GM13976 (cell line): ENCODE data around the gene CNTRL.

Experiments
- DNase-seq: peaks from one replicate; pipeline ENCODE4 v3.0.0; 2012; ENCODE audit warnings: low spot score
- in situ Hi-C: fragments of 300-500 bp; cut with MboI; formaldehyde crosslinking; loops from one replicate; pipeline ENCODE4 v1.12.0; 2022; ENCODE audit warnings: low sequenced_read_pairs, mixed read lengths, inconsistent platforms; ENCODE audit not compliant: unreplicated experiment
- TF ChIP-seq, protein P1 (sequence below): IDR thresholded peaks from 2 replicates; pipeline ENCODE4 v1.5.1; 2012; ENCODE audit warnings: borderline replicate concordance, mild to moderate bottlenecking; ENCODE audit not compliant: insufficient read depth; ENCODE audit errors: extremely low read depth, missing control alignments, control extremely low read depth

Gene CNTRL

DNA sequence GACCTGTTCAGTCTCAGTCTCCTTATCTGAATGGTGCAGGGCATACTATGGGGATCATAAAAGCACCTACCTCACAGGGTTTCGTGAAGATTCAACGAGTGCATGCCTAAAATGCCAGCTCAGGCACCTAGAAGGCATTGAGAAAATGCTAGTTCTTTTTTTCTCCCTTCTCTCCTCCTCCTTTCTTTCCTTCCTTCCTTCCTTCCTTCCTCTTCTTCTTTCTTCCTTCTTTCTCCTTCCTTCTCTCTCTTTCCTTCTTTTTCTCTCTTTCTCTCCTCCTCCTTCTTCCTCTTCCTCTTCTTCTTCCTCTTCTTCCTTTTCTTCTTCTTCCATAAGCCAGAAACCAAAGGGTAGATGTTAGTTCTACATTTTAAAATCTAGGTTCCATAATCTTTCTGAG, 139.2 kb downstream of the CNTRL start:
- in situ Hi-C loops = loop anchor here (10.0 kb wide), 1 partner anchor 181 kb away; no protein-coding TSS in a partner anchor
- DNase-seq = no peak
- TF ChIP-seq, protein P1, sequence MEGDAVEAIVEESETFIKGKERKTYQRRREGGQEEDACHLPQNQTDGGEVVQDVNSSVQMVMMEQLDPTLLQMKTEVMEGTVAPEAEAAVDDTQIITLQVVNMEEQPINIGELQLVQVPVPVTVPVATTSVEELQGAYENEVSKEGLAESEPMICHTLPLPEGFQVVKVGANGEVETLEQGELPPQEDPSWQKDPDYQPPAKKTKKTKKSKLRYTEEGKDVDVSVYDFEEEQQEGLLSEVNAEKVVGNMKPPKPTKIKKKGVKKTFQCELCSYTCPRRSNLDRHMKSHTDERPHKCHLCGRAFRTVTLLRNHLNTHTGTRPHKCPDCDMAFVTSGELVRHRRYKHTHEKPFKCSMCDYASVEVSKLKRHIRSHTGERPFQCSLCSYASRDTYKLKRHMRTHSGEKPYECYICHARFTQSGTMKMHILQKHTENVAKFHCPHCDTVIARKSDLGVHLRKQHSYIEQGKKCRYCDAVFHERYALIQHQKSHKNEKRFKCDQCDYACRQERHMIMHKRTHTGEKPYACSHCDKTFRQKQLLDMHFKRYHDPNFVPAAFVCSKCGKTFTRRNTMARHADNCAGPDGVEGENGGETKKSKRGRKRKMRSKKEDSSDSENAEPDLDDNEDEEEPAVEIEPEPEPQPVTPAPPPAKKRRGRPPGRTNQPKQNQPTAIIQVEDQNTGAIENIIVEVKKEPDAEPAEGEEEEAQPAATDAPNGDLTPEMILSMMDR = no peak

DNA sequence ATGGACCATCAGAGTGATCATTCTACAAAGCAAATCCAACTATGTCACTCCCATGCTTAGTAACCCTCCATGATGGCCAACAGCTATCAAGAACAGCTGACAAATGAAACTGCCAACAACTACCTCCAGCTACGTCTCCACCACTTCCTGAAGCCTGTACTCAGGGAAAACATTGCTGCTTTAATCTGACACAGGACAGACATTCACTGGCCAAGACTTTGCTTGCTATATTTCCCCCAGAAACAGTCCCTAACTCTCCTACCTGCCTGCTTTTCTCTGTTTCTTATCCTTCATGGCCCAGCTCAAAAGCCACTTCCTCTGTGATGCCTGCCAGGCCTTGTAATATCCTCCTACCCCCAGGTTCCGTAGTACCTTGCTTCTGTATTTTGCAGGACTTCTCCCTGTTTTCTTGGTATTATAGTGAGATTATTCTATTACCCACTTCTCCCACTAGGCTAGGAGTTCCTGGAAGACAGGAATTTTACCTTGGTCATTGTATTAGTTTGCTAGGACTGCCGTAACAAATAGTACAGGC, 141.6 kb downstream of the CNTRL start:
- in situ Hi-C loops = loop anchor here (10.0 kb wide), 1 partner anchor 178 kb away; no protein-coding TSS in a partner anchor
- TF ChIP-seq, protein P1 = no peak
- DNase-seq = no peak

DNA sequence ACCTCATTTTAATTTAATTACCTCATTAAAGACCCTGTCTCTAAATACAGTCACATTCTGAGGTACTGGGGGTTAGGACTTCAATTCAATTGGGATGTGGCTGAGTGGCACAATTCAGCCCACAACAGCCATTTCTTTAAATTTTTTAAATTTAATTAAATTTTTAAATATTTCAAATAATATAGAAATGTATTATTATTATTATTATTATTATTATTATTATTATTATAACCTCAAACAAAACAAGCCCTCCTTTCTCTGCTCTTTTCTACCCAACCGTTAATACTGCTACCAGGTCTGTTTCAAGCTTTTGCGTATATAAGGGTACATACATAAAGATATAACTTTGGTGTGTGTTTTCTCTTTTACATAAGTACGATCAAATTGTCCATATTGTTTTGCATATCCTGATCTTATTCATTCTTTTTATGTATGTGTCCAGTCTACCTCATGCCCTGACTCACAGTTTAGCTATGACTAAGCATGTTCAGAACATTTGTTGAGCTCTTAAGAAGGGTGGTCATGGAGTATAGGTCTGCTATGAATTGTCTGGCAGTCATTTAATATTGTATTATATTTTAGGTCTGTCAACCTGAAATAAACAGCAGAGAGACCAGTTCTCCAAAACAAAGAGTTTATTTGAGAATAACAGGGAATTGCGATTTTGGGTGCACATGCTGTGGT, 143.0 kb downstream of the CNTRL start:
- DNase-seq = peak; percentile 68
- TF ChIP-seq, protein P1 = no peak
- in situ Hi-C loops = loop anchor here (10.0 kb wide), 1 partner anchor 177 kb away; no protein-coding TSS in a partner anchor

DNA sequence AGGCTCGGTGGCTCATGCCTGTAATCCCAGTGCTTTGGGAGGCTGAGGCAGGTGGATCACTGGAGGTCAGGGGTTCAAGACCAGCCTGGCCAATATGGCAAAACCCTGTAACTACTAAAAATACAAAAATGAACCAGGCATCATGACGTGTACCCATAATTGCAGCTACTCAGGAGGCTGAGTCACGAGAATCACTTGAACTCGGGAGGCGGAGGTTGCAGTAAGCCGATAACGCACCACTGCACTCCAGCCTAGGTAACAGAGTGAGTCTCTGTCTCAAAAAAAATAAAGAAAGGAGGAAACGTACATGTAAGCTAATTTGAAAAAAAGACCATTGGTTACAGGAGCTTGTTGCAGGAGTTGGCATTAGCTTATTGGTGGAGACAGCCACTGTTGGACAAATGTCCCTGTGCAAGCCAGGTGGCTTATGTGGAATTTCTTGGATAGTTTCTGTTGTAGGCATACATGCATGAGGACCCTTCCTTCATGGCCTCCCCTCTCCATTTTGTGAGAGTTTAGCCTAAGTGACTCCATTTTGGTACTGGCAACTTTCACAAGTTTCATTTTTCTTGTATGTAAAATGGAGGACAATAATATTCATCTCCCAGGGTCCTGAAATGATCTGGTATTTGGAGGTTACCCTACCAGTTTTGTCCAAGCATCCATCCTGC, 143.7 kb downstream of the CNTRL start:
- TF ChIP-seq, protein P1 = no peak
- no peak for DNase-seq
- in situ Hi-C loops = loop anchor here (10.0 kb wide), 1 partner anchor 176 kb away; no protein-coding TSS in a partner anchor

DNA sequence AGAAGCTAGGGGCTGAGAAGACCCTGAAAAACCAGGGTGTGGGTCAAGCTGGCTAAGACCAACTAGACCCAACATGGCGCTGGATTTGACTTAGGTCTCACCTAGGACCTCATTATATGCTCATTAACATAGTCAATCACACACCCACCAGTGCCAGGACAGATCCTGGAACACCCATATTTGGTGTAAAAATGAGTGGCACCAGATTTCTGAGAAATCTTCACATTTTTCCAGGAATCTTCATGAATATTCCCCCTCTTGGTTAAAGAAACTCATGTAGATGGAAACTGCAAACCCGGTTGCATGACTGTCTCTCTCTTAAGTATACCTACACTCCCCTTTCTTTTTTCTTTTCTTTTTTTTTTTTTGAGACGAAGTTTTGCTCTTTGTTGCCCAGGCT, 144.8 kb downstream of the CNTRL start:
- in situ Hi-C loops = loop anchor here (10.0 kb wide), 1 partner anchor 175 kb away; no protein-coding TSS in a partner anchor
- TF ChIP-seq, protein P1 = no peak
- no peak for DNase-seq

DNA sequence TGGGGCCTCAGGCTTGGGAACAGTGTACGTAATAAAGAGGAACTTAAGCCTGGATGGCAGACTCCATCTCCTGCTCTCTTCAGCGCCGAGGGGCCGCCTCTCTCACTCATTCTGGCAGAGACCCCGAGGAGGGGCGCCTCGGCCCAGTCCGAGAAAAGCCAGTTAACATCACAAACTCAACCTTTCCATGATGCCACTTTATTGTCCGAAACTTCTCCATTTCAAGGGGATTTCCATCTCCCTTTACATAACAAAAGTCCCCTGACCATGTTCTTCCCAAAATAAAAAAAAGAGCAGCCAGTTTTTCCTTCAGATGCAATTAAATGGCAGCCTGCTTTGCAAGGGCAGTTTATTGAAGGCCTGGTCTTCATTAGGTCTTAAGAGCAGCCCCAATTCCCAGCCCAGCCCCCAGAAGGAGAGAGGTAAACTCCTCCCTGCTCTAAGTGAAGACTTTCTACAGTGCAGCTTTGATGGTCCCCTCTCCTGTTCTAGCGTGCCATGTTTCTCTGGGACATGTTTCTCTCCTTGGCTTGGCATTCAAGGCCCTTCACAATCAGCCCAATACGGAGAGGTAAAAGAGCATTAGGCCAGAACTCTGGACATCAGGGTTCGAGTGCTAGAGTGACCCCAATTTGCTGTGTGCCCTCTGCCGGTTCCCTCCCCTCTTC, 146.4 kb downstream of the CNTRL start:
- TF ChIP-seq, protein P1 = no peak
- no peak for DNase-seq
- in situ Hi-C loops = no loop called here
